HCT116 (cell line): ENCODE measurements around the gene CNNM3. TPM values are rescaled to one million over a fixed set of nuclear protein-coding genes. Genes with fewer than 3 reads are reported as not detected.
A peak's percentile ranks its signal among the peaks of the same experiment; 100 is the strongest.

Source experiments
- ATAC-seq: fragments of 200-7000 bp; cut with Tn5 transposase; 2 replicates; pipeline ENCODE4 v1.9.1; 2020; ENCODE audit warnings: mild to moderate bottlenecking, moderate library complexity
- BruUV-seq: library from RNA; stranded (reverse); fragments of 400-500 nt; replicated peaks from 2 replicates; lab custom pipeline; 2021; lab: Mats Ljungman, UMichigan
- CTCF ChIA-PET: fragments of 300-600 bp; sonication (Branson Sonifier 250); formaldehyde crosslinking; loops from one replicate; lab custom pipeline; 2021; ENCODE audit warnings: antibody characterized with exemption; lab: Charles Lee
- POLR2A ChIA-PET: fragments of 300-600, 350-600 bp; sonication (Branson Sonifier 250); formaldehyde crosslinking; loops from one replicate; lab custom pipeline; 2021; ENCODE audit warnings: antibody characterized with exemption; lab: Charles Lee
- RAD21 ChIA-PET, 2 experiments: fragments of 300-600 bp; sonication (Branson Sonifier 250); formaldehyde crosslinking; loops; one replicate each; lab custom pipeline; 2023; ENCODE audit warnings: low total read pairs in 2 of 2; ENCODE audit not compliant: uncharacterized antibody in 2 of 2, unreplicated experiment in 2 of 2, low non-redundant PET in 1 of 2; lab: Charles Lee
- DNase-seq: peaks from one replicate; pipeline ENCODE4 v3.0.0-alpha.2; 2010; ENCODE audit warnings: low read depth, low spot score
- H2AFZ ChIP-seq: fragments of 200-600 bp; shearing (Covaris generic), sonication (generic); 2 replicates; pipeline ENCODE4 v1.6.1; 2017; ENCODE audit warnings: low read depth, mixed run types, mixed read lengths, antibody characterized with exemption, low read length; ENCODE audit not compliant: poor library complexity, severe bottlenecking
- H3K27ac ChIP-seq: 2 replicates; pipeline ENCODE4 v1.5.1; 2012; ENCODE audit warnings: low read depth, low read length
- H3K27me3 ChIP-seq: fragments of 200-600 bp; sonication (generic); 2 replicates; pipeline ENCODE4 v1.6.1; 2016; ENCODE audit warnings: mixed run types, low read length, mixed read lengths; ENCODE audit not compliant: insufficient read depth
- H3K36me3 ChIP-seq, 2 experiments: fragments of 200-500 bp in 1 of 2; fragments of 200-600 bp in 1 of 2; sonication (Bioruptor generic) in 1 of 2; sonication (generic) in 1 of 2; 2 replicates each; pipeline versions ENCODE4 v1.5.1 to v1.6.1; 2014 to 2016; ENCODE audit warnings: low read length in 2 of 2, inconsistent platforms in 1 of 2, mixed read lengths in 1 of 2, mixed run types in 1 of 2; ENCODE audit not compliant: insufficient read depth in 2 of 2, control insufficient read depth in 1 of 2
- H3K4me1 ChIP-seq, 2 experiments: fragments of 200-600 bp in 1 of 2; sonication (generic) in 1 of 2; 2 replicates each; pipeline versions ENCODE4 v1.5.1 to v1.6.1; 2012 to 2017; ENCODE audit warnings: low read length in 2 of 2, inconsistent platforms in 1 of 2, mild to moderate bottlenecking in 1 of 2, mixed read lengths in 1 of 2, mixed run types in 1 of 2, moderate library complexity in 1 of 2; ENCODE audit not compliant: insufficient read depth in 2 of 2, control insufficient read depth in 1 of 2
- H3K4me2 ChIP-seq: fragments of 200-600 bp; sonication (generic); 2 replicates; pipeline ENCODE4 v1.6.1; 2017; ENCODE audit warnings: mixed run types, low read length, mixed read lengths
- H3K4me3 ChIP-seq, 2 experiments: fragments of 200-600 bp in 1 of 2; sonication (generic) in 1 of 2; replicated peaks in 1 of 2; 2 replicates each; pipeline ENCODE4 v1.5.1; 2011 to 2016; ENCODE audit warnings: low read length in 2 of 2, control low read depth in 1 of 2, low read depth in 1 of 2, mild to moderate bottlenecking in 1 of 2, mixed read lengths in 1 of 2, mixed run types in 1 of 2
- H3K79me2 ChIP-seq: fragments of 200-600 bp; sonication (generic); 2 replicates; pipeline ENCODE4 v1.6.1; 2017; ENCODE audit warnings: mild to moderate bottlenecking, mixed run types, low read length, moderate library complexity, mixed read lengths; ENCODE audit not compliant: insufficient read depth
- H3K9ac ChIP-seq: fragments of 200-600 bp; sonication (generic); 2 replicates; pipeline ENCODE4 v1.6.1; 2016; ENCODE audit warnings: low read length, mixed read lengths
- H3K9me2 ChIP-seq: fragments of 200-600 bp; sonication (generic), shearing (Covaris generic); 2 replicates; pipeline ENCODE4 v1.6.1; 2017; ENCODE audit warnings: mixed run types, mild to moderate bottlenecking, moderate library complexity; ENCODE audit not compliant: insufficient read depth
- H3K9me3 ChIP-seq, 2 experiments: fragments of 200-500 bp in 1 of 2; fragments of 200-600 bp in 1 of 2; sonication (Bioruptor generic) in 1 of 2; sonication (generic) in 1 of 2; 2 replicates each; pipeline ENCODE4 v1.6.1; 2014 to 2017; ENCODE audit warnings: low read length in 2 of 2, mixed read lengths in 2 of 2, inconsistent platforms in 1 of 2, low read depth in 1 of 2, mild to moderate bottlenecking in 1 of 2, mixed run types in 1 of 2, moderate library complexity in 1 of 2; ENCODE audit not compliant: control insufficient read depth in 1 of 2, insufficient read depth in 1 of 2
- H4K20me1 ChIP-seq: fragments of 200-600 bp; sonication (generic), shearing (Covaris generic); 2 replicates; pipeline ENCODE4 v1.6.1; 2017; ENCODE audit warnings: mixed run types, mild to moderate bottlenecking, moderate library complexity; ENCODE audit not compliant: insufficient read depth
- CEBPB ChIP-seq: IDR thresholded peaks from 2 replicates; pipeline ENCODE4 v1.6.1; 2012; ENCODE audit warnings: low read depth
- EGR1 ChIP-seq: IDR thresholded peaks from 2 replicates; pipeline ENCODE4 v1.6.1; 2012; ENCODE audit warnings: low read depth
- JUND ChIP-seq: IDR thresholded peaks from 2 replicates; pipeline ENCODE4 v1.6.1; 2012
- MAX ChIP-seq: IDR thresholded peaks from 2 replicates; pipeline ENCODE4 v1.6.1; 2012
- POLR2AphosphoS5 ChIP-seq: IDR thresholded peaks from 2 replicates; pipeline ENCODE4 v1.6.1; 2011; ENCODE audit warnings: mild to moderate bottlenecking, low read depth, low read length, moderate library complexity
- SP1 ChIP-seq: IDR thresholded peaks from 2 replicates; pipeline ENCODE4 v1.6.1; 2012; ENCODE audit warnings: low read depth
- TCF7L2 ChIP-seq: IDR thresholded peaks from 2 replicates; pipeline ENCODE4 v1.7.0; 2011; ENCODE audit warnings: borderline replicate concordance, inconsistent platforms; ENCODE audit not compliant: insufficient read depth, insufficient read length; ENCODE audit errors: extremely low read depth
- ZNF274 ChIP-seq: fragments of 200-500 bp; sonication (Bioruptor generic); IDR thresholded peaks from 2 replicates; pipeline ENCODE4 v1.6.1; 2014; ENCODE audit warnings: mild to moderate bottlenecking, low read depth, low read length, inconsistent platforms
- intact Hi-C: fragments of 100-400 bp; cut with micrococcal nuclease; formaldehyde crosslinking; loops from 2 replicates; pipeline ENCODE4 v1.10.0; 2022
- total RNA-seq: library from RNA; stranded (reverse); gene quantifications from one replicate; pipeline ENCODE4 v1.2.1, GENCODE V29; 2021; ENCODE audit not compliant: unreplicated experiment

CNNM3 gene
- total RNA-seq, 1 experiment from 2014 or later, result 31.1 TPM

GRCh38 chr2:96870626-96871255, 54.7 kb downstream of the CNNM3 start:
- POLR2A ChIA-PET, result no interaction called here
- ATAC-seq, result 0 out of 2 replicates have a peak, but pooled peaks have one; percentile 11
- Histone ChIP-seq H3K9me3 (no peaks in the 10 kb centered on the region), H3K27ac (peak overlapping the region; percentile 93; the same call in 1 of the 2 replicates), H3K27me3 (no peaks in the 10 kb centered on the region), H3K4me2 (peak overlapping the region; percentile 95), H3K4me1 (peaks cover 30 to 47% of the 10 kb centered on the region in 2 experiments), H4K20me1 (no peaks in the 10 kb centered on the region), H3K9ac (peak overlapping the region; percentile 92)
- BruUV-seq, result TSS peak; percentile 73
- RAD21 ChIA-PET, result no interaction called here
- DNase-seq, result no peak
- TF ChIP-seq TCF7L2, result peak; percentile 17
- 0 out of 2 replicates have a peak, but pooled peaks have one; percentile 24 for TF ChIP-seq POLR2AphosphoS5
- TF ChIP-seq SP1, result no peak
- TF ChIP-seq MAX, result peak; percentile 27; the same call in 1 of the 2 replicates
- TF ChIP-seq, all 23 proteins: peak for 3
- Histone ChIP-seq H3K9me2 (no peaks in the 10 kb centered on the region), H3K79me2 (peaks cover 25% of the 10 kb centered on the region; the same call in 1 of the 2 replicates), H3K4me3 (peak overlapping the region; percentile 66 to 82), H2AFZ (no peak overlapping the region), H3K36me3 (no peaks in the 10 kb centered on the region; a peak in 2 of 4 replicates)
- intact Hi-C loops, result no loop called here
- CTCF ChIA-PET, result interaction anchor here (1.5 kb wide), 1 partner anchor 13 kb away, joined by 9 read pairs; the partner anchor contains the start of gene ANKRD39

- TF ChIP-seq CEBPB (no peak), SP1 (no peak), JUND (no peak), EGR1 (0 out of 2 replicates have a peak, but pooled peaks have one; percentile 16), ZNF274 (no peak)
- no peaks in the 10 kb centered on the region for H3K9me2 ChIP-seq
- H3K9ac ChIP-seq, result no peak overlapping the region
- DNase-seq (no peak), ATAC-seq (no peak)
- H4K20me1 ChIP-seq, result no peaks in the 10 kb centered on the region
- ChIA-PET CTCF (interaction anchor here (1.7 kb wide), 1 partner anchor 14 kb away, joined by 6 read pairs; the partner anchor contains the start of gene ANKRD39), POLR2A (no interaction called here), RAD21 (no interaction called here)
- no peak overlapping the region for H3K27ac ChIP-seq
- no TSS peak for BruUV-seq
- H3K27me3 ChIP-seq, result no peaks in the 10 kb centered on the region
- intact Hi-C loops, result no loop called here
- H3K4me1 ChIP-seq, result peaks cover 28 to 53% of the 10 kb centered on the region in 2 experiments
- peaks cover 10% of the 10 kb centered on the region; the same call in 1 of the 2 replicates for H3K79me2 ChIP-seq
- no peak overlapping the region; the same call in 1 of the 2 replicates for H3K4me2 ChIP-seq
- H3K9me3 ChIP-seq, result no peaks in the 10 kb centered on the region
- no peak overlapping the region for H2AFZ ChIP-seq
- H3K36me3 ChIP-seq, result no peaks in the 10 kb centered on the region; a peak in 1 of 4 replicates
- no peak overlapping the region for H3K4me3 ChIP-seq
Measured at GRCh38 chr2:96872591-96873349, 56.7 kb downstream of the CNNM3 start.
